Natural killer cell treated with Interleukin-12 subunit alpha and Interleukin-12 subunit beta and Interleukin-15 and Interleukin-18, amount 100 ng/mL, for 72 hours (primary cell): Measurements from ENCODE around the gene OMA1. TPM values are rescaled to one million over a fixed set of nuclear protein-coding genes. Genes with fewer than 3 reads are reported as not detected.

Experiments used
- ATAC-seq, 2 donors: fragments of 150-1000 bp; cut with Tn5 transposase in 1 of 2; sonication (Bioruptor Pico), chemical (Tn5 transposase) in 1 of 2; 2 replicates each; pipeline ENCODE4 v1.10.0; 2021
- DNase-seq: peaks from one replicate; pipeline ENCODE4 v3.0.0; 2022; ENCODE audit warnings: low spot score
- H3K27ac Mint-ChIP-seq, 2 donors: 1 replicate in 1 of 2; 2 replicates in 1 of 2; pipeline ENCODE4 v1.8.0; 2022; ENCODE audit warnings: mixed read lengths in 2 of 2, mild to moderate bottlenecking in 1 of 2, moderate library complexity in 1 of 2
- H3K27me3 Mint-ChIP-seq, 2 donors: 1 replicate in 1 of 2; 2 replicates in 1 of 2; pipeline ENCODE4 v1.8.0; 2022; ENCODE audit warnings: mixed read lengths in 2 of 2
- H3K36me3 Mint-ChIP-seq: one replicate; pipeline ENCODE4 v1.8.0; 2022; ENCODE audit warnings: mixed read lengths
- H3K4me1 Mint-ChIP-seq, 2 donors: 1 replicate in 1 of 2; 2 replicates in 1 of 2; pipeline ENCODE4 v1.8.0; 2022; ENCODE audit warnings: low read depth in 2 of 2, mixed read lengths in 2 of 2, mild to moderate bottlenecking in 1 of 2
- H3K4me3 Mint-ChIP-seq: one replicate; pipeline ENCODE4 v1.8.0; 2022; ENCODE audit warnings: mixed read lengths
- H3K9me3 Mint-ChIP-seq: 2 replicates; pipeline ENCODE4 v1.8.0; 2022; ENCODE audit warnings: mixed read lengths
- total RNA-seq, 2 donors: library from RNA; stranded (reverse); gene quantifications; one replicate each; pipeline ENCODE4 v1.2.3, GENCODE V29; 2022

OMA1 gene
- total RNA-seq, 2 donors from 2014 or later: 8.7 to 25.9 TPM

DNA sequence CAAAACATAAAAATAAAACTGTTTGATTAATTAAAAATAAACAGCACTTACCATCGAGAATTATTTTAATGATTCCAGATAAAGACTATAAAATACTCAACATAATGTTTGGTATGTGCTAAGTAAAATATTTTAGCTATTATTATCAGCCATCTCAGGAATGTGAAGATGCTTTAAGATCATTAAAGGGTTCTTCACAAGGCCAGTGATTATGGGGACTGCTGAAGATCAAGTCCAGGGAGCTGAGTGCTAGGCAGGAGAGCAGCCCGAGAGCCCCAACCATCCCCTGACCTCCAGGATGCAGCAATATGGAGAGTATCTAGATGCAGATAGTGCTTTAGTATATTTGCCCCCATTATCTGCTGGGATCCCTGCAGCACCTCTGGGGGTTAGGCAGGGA lies 35.1 kb upstream of the OMA1 start:
- Mint-ChIP-seq H3K27me3 (peaks cover 31 to 63% of the 10 kb centered on the region in 2 donors), H3K27ac (no peak overlapping the region), H3K4me3 (no peak overlapping the region), H3K36me3 (peaks cover 6% of the 10 kb centered on the region), H3K9me3 (no peaks in the 10 kb centered on the region), H3K4me1 (peaks cover 4 to 22% of the 10 kb centered on the region in 2 donors)
- DNase-seq (no peak), ATAC-seq (no peak)

- Mint-ChIP-seq H3K4me1 (peaks cover 4 to 22% of the 10 kb centered on the region in 2 donors), H3K4me3 (no peak overlapping the region), H3K27me3 (peaks cover 33 to 62% of the 10 kb centered on the region in 2 donors), H3K27ac (no peak overlapping the region), H3K9me3 (no peaks in the 10 kb centered on the region), H3K36me3 (peaks cover 11% of the 10 kb centered on the region)
- ATAC-seq: no peak
- DNase-seq: no peak
Observed at GRCh38 chr1:58580186-58580585, 33.7 kb upstream of the OMA1 start.

DNA sequence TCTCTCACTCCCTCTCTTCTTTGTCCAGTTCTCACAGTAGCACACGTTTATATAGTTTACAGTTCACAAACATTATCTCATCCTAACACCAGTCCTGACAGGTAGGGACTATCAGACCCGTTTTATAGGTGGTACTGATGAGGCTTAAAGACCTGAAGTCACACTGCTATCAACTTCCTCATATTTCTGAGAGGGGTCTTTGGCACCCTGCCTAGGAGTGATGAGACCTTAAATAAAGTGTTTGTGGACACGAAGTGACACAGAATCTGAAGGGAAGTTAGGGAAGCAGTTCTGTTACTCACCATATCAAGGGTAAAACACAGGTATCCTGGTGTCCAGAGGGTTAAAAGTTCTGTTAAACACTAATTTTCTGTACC lies 31.1 kb upstream of the OMA1 start:
- H3K9me3 Mint-ChIP-seq: no peaks in the 10 kb centered on the region
- H3K27ac Mint-ChIP-seq: no peak overlapping the region
- ATAC-seq: no peak
- H3K4me1 Mint-ChIP-seq: peaks cover 4 to 10% of the 10 kb centered on the region in 2 donors
- peaks cover 34 to 59% of the 10 kb centered on the region in 2 donors for H3K27me3 Mint-ChIP-seq
- no peak for DNase-seq
- H3K36me3 Mint-ChIP-seq: peaks cover 11% of the 10 kb centered on the region
- peak overlapping the region; percentile 64 for H3K4me3 Mint-ChIP-seq

GRCh38 chr1:58576727-58577653 lies 30.5 kb upstream of the OMA1 start, which contains the start of gene TACSTD2:
TACSTD2 (minus strand) TSS chr1:58577252; CDS start chr1:58577156, 96 bp downstream.
- Mint-ChIP-seq H3K9me3 (no peaks in the 10 kb centered on the region), H3K27me3 (peaks cover 36 to 64% of the 10 kb centered on the region in 2 donors), H3K4me3 (peak within 1 kb of the TSS; percentile 64), H3K4me1 (peaks cover 4 to 10% of the 10 kb centered on the region in 2 donors), H3K36me3 (peaks cover 11% of the 10 kb centered on the region), H3K27ac (no peak within 1 kb of the TSS)
- ATAC-seq (peak; percentile 6 to 41), DNase-seq (no peak)

DNA sequence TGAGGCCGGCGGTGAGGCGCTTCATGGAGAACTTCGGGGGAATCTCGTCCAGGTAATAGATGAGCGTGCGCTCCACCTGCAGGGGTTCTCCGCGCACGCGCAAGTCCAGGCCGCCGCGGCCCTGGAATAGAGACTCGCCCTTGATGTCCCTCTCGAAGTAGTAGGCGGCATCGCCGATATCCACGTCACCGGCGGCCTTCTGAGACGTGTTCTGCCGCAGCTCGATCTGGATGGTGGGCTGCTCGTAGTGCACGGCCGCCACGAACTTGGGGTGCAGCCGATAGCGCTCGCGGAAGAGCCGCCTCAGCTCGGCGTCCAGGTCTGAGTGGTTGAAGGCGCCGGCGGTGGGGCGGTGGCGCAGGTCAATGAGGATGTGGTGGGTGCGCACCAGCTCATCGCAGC lies 29.8 kb upstream of the OMA1 start:
- H3K4me1 Mint-ChIP-seq: peaks cover 4 to 10% of the 10 kb centered on the region in 2 donors
- peaks cover 39 to 69% of the 10 kb centered on the region in 2 donors for H3K27me3 Mint-ChIP-seq
- peaks cover 11% of the 10 kb centered on the region for H3K36me3 Mint-ChIP-seq
- H3K4me3 Mint-ChIP-seq: peak overlapping the region; percentile 22
- no peak for DNase-seq
- peak; percentile 24 to 59 for ATAC-seq
- no peak overlapping the region for H3K27ac Mint-ChIP-seq
- H3K9me3 Mint-ChIP-seq: no peaks in the 10 kb centered on the region

DNA sequence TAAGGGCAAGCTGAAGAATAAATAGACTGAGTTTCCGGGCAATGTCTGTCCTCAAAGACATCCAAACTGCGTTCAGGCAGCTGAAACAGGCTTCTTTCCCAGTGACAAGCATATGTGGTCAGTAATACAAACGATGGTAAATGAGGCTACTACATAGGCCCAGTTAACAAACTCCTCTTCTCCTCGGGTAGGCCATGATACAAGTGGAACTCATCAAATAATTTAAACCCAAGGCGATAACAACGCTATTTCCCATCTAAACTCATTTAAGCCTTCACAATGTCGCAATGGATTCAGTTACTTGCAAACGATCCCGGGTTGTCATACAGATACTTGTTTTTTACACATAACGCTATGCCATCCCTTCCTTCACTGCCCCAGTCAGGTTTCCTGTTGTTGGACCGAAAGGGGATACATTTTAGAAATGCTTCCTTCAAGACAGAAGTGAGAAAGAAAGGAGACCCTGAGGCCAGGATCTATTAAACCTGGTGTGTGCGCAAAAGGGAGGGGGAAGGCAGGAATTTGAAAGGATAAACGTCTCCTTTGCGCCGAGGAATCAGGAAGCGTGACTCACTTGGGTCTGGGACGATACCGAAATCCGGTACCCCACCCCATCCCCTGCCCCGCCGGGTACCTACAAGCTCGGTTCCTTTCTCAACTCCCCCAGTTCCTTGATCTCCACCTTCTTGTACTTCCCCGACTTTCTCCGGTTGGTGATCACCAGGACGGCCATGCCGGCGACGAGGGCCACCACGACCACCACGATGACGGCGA lies 29.2 kb upstream of the OMA1 start:
- no peaks in the 10 kb centered on the region for H3K9me3 Mint-ChIP-seq
- H3K4me1 Mint-ChIP-seq: peaks cover 4 to 10% of the 10 kb centered on the region in 2 donors
- ATAC-seq (no peak), DNase-seq (no peak)
- H3K36me3 Mint-ChIP-seq: peaks cover 11% of the 10 kb centered on the region
- H3K27me3 Mint-ChIP-seq: peaks cover 40 to 73% of the 10 kb centered on the region in 2 donors
- peak overlapping the region; percentile 21 for H3K4me3 Mint-ChIP-seq
- H3K27ac Mint-ChIP-seq: no peak overlapping the region

GRCh38 chr1:58574816-58575215 lies 28.3 kb upstream of the OMA1 start:
- H3K27me3 Mint-ChIP-seq: peaks cover 45 to 77% of the 10 kb centered on the region in 2 donors
- peaks cover 11% of the 10 kb centered on the region for H3K36me3 Mint-ChIP-seq
- H3K27ac Mint-ChIP-seq: no peak overlapping the region
- peaks cover 4 to 10% of the 10 kb centered on the region in 2 donors for H3K4me1 Mint-ChIP-seq
- no peak for ATAC-seq
- no peak for DNase-seq
- no peak overlapping the region for H3K4me3 Mint-ChIP-seq
- H3K9me3 Mint-ChIP-seq: no peaks in the 10 kb centered on the region

DNA sequence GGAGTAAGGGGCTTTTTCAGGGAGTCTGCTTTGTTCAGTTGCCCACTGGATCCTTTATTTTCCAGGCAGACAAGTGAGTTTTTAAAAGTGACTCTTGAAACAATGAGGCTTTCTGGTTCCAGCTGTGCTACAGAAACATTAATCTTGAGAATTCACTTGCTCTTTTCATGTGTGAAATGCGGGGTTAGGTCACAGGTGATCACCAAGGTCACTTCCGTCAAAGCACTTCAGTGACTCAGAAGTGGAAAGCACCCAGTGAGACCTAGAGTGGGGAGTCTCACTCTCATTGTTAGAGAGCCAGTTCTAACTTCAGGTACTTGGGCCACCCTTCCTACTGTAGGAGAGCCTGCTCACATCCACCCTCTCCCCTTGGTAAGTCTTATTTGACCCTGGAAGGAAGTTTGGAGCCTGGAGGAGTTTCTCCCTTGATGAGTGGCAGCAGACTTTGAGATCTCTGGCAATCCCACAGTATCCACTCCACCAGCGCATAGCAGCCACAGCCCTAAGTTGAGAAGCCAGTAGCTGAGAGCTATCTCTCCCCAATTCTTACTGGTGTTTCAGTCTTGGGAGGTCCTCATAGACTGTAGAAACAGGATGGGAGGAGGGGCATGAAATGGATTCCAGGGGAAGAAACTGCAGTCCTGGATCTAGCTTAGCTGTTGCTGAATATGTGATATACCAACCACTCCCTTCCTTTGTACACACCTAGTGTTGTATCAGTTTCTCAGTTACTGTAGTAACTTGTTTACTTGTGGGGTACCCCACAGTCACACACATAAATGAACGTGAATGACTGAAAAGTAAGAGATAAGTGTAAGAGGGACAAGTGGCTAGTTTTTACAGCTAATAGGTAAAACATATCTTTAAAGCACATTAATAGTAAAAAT lies 27.4 kb upstream of the OMA1 start:
- H3K27me3 Mint-ChIP-seq: peaks cover 44 to 77% of the 10 kb centered on the region in 2 donors
- H3K4me1 Mint-ChIP-seq: peaks cover 4 to 10% of the 10 kb centered on the region in 2 donors
- H3K36me3 Mint-ChIP-seq: peaks cover 11% of the 10 kb centered on the region
- DNase-seq (no peak), ATAC-seq (peak; percentile 52 to 80)
- H3K9me3 Mint-ChIP-seq: no peaks in the 10 kb centered on the region
- no peak overlapping the region for H3K4me3 Mint-ChIP-seq
- no peak overlapping the region for H3K27ac Mint-ChIP-seq

DNA sequence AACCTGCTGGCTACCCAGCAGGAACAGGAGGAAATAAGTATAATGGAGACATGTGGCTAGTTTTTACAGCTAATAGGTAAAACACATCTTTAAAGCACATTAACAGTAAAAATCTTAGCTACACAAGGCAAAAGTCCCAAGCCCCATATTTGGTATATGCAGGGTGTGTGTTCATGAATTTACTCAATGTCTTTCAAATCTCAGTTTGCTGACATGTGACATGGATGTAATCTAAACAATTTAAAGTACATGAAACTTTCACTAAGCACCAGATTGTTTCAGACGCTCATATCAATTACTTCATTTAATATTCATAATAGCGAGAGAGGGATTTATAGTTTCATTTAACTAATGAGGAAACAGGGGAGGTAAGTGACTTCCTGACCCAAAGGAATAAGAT lies 26.6 kb upstream of the OMA1 start:
- Mint-ChIP-seq H3K27me3 (peaks cover 48 to 82% of the 10 kb centered on the region in 2 donors), H3K36me3 (peaks cover 11% of the 10 kb centered on the region), H3K4me3 (no peak overlapping the region), H3K27ac (no peak overlapping the region), H3K4me1 (peaks cover 4 to 9% of the 10 kb centered on the region in 2 donors), H3K9me3 (no peaks in the 10 kb centered on the region)
- ATAC-seq (no peak), DNase-seq (no peak)

- ATAC-seq: no peak
- no peaks in the 10 kb centered on the region for H3K9me3 Mint-ChIP-seq
- H3K27me3 Mint-ChIP-seq: peaks cover 48 to 79% of the 10 kb centered on the region in 2 donors
- no peak overlapping the region for H3K4me3 Mint-ChIP-seq
- no peak overlapping the region for H3K27ac Mint-ChIP-seq
- no peak for DNase-seq
- H3K4me1 Mint-ChIP-seq: peaks cover 4% of the 10 kb centered on the region in 2 donors
- H3K36me3 Mint-ChIP-seq: peaks cover 10% of the 10 kb centered on the region
Observed at GRCh38 chr1:58572690-58573089, 26.2 kb upstream of the OMA1 start.

GRCh38 chr1:58571616-58572015 lies 25.1 kb upstream of the OMA1 start:
- peaks cover 44 to 73% of the 10 kb centered on the region in 2 donors for H3K27me3 Mint-ChIP-seq
- no peak overlapping the region for H3K4me3 Mint-ChIP-seq
- peaks cover 5% of the 10 kb centered on the region for H3K36me3 Mint-ChIP-seq
- DNase-seq (no peak), ATAC-seq (no peak)
- H3K27ac Mint-ChIP-seq: no peak overlapping the region
- no peaks in the 10 kb centered on the region for H3K4me1 Mint-ChIP-seq
- no peaks in the 10 kb centered on the region for H3K9me3 Mint-ChIP-seq

- H3K36me3 Mint-ChIP-seq: peaks cover 4% of the 10 kb centered on the region
- no peak overlapping the region for H3K27ac Mint-ChIP-seq
- ATAC-seq (no peak), DNase-seq (no peak)
- H3K9me3 Mint-ChIP-seq: no peaks in the 10 kb centered on the region
- peaks cover 41 to 68% of the 10 kb centered on the region in 2 donors for H3K27me3 Mint-ChIP-seq
- H3K4me3 Mint-ChIP-seq: no peak overlapping the region
- no peaks in the 10 kb centered on the region for H3K4me1 Mint-ChIP-seq
Observed at GRCh38 chr1:58570817-58571216, 24.3 kb upstream of the OMA1 start.

GRCh38 chr1:58570094-58570493 lies 23.6 kb upstream of the OMA1 start:
- no peak overlapping the region for H3K4me3 Mint-ChIP-seq
- no peaks in the 10 kb centered on the region for H3K4me1 Mint-ChIP-seq
- H3K36me3 Mint-ChIP-seq: no peaks in the 10 kb centered on the region
- H3K27me3 Mint-ChIP-seq: peaks cover 37 to 67% of the 10 kb centered on the region in 2 donors
- H3K9me3 Mint-ChIP-seq: no peaks in the 10 kb centered on the region
- ATAC-seq (no peak), DNase-seq (no peak)
- no peak overlapping the region for H3K27ac Mint-ChIP-seq
